SK-N-SH (cell line): ENCODE results near the gene KPNB1.

Experiments
- CTCF ChIP-seq: fragments of 200-600 bp; sonication (generic); IDR thresholded peaks from 2 replicates; pipeline ENCODE4 v1.6.1; 2017; ENCODE audit warnings: antibody characterized with exemption, mild to moderate bottlenecking, moderate library complexity
- EP300 ChIP-seq, 2 experiments: IDR thresholded peaks; 2 replicates each; pipeline versions ENCODE4 v1.4.0 to v1.6.1; 2012; ENCODE audit warnings: borderline replicate concordance in 1 of 2, low read depth in 1 of 2, low read length in 1 of 2
- EZH2phosphoT487 ChIP-seq: fragments of 200-600 bp; sonication (generic); IDR thresholded peaks from 2 replicates; pipeline ENCODE4 v1.6.1; 2017; ENCODE audit warnings: low read depth, mixed run types, mild to moderate bottlenecking, antibody characterized with exemption, moderate library complexity, borderline replicate concordance
- FOSL2 ChIP-seq: IDR thresholded peaks from 2 replicates; pipeline ENCODE4 v1.4.0; 2012; ENCODE audit warnings: low read depth, mild to moderate bottlenecking, moderate library complexity, borderline replicate concordance
- GABPA ChIP-seq: IDR thresholded peaks from 2 replicates; pipeline ENCODE4 v1.4.0; 2012; ENCODE audit warnings: low read depth, mild to moderate bottlenecking
- MXI1 ChIP-seq: IDR thresholded peaks from 2 replicates; pipeline ENCODE4 v1.6.1; 2012; ENCODE audit warnings: mild to moderate bottlenecking, low read depth, low read length, improper control_type of control experiment
- POLR2AphosphoS5 ChIP-seq: IDR thresholded peaks from 2 replicates; pipeline ENCODE4 v1.6.1; 2012; ENCODE audit warnings: low read depth, low read length
- REST ChIP-seq: IDR thresholded peaks from 2 replicates; pipeline ENCODE4 v1.6.1; 2012; ENCODE audit warnings: mild to moderate bottlenecking, low read depth, low read length, moderate library complexity
- TAF1 ChIP-seq: IDR thresholded peaks from 2 replicates; pipeline ENCODE4 v1.6.1; 2012; ENCODE audit warnings: low read depth, mild to moderate bottlenecking, low read length, moderate library complexity, borderline replicate concordance
- USF1 ChIP-seq: IDR thresholded peaks from 2 replicates; pipeline ENCODE4 v1.4.0; 2012; ENCODE audit warnings: low read depth, borderline replicate concordance
- USF2 ChIP-seq: fragments of 150-350 bp; IDR thresholded peaks from 2 replicates; pipeline ENCODE4 v1.6.1; 2017; ENCODE audit warnings: antibody characterized with exemption, low read length, low read depth, borderline replicate concordance
- YY1 ChIP-seq: IDR thresholded peaks from 2 replicates; pipeline ENCODE4 v1.4.0; 2012; ENCODE audit warnings: low read depth, mild to moderate bottlenecking

- TF ChIP-seq USF1 (no peak), TAF1 (no peak), EP300 (IDR thresholded peaks at IDR 0.05; ENCODE audit: borderline replicate concordance in 1 of 2, low read depth in 1 of 2, low read length in 1 of 2) (no peak), REST (no peak), CTCF (no peak), POLR2AphosphoS5 (no peak), GABPA (no peak), FOSL2 (no peak), MXI1 (no peak), YY1 (no peak), EZH2phosphoT487 (no peak), USF2 (no peak)
Observed at GRCh38 chr17:47708864-47709541, 59.3 kb downstream of the KPNB1 start.
